Choroid plexus epithelial cell (primary cell): ENCODE results near the gene MZT1.

Source experiments
- DNase-seq: peaks from one replicate; pipeline ENCODE4 v3.0.0-alpha.2; 2010; ENCODE audit warnings: low read depth
- H3K4me3 ChIP-seq: 2 replicates; pipeline ENCODE4 v1.5.1; 2011; ENCODE audit warnings: low read depth, mild to moderate bottlenecking, control low read depth, low read length, moderate library complexity
- TF ChIP-seq, protein P1 (sequence below): conservative IDR thresholded peaks from 2 replicates; pipeline ENCODE4 v1.5.1; 2011; ENCODE audit warnings: low read depth, mild to moderate bottlenecking, control low read depth, inconsistent platforms, low read length, moderate library complexity

The MZT1 gene

DNA sequence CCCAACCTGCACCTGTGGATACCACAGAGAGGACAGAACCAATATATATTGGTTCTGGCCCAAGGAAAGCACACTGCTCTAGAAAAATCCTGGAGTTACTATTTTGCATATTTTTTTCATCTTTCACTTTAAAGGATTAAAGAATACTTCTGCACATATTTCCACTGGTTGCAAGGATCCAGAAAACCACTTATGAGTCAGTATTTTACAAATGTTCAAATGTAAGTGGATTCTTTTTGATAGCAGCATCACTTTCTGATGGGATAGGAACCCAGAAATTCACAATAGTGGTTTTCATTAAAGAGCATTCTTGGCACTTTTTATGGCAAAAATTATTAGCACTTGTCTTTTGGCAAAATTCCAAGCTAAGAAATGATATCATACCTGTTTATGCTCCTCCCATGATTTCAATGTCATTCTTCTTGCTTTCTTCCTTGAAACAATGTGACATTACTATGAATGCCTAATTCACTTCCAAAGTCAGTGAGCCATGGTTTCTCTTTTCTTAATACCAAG, 38.2 kb downstream of the MZT1 start:
- H3K4me3 ChIP-seq, result no peak overlapping the region
- no peak for DNase-seq
- TF ChIP-seq, protein P1, sequence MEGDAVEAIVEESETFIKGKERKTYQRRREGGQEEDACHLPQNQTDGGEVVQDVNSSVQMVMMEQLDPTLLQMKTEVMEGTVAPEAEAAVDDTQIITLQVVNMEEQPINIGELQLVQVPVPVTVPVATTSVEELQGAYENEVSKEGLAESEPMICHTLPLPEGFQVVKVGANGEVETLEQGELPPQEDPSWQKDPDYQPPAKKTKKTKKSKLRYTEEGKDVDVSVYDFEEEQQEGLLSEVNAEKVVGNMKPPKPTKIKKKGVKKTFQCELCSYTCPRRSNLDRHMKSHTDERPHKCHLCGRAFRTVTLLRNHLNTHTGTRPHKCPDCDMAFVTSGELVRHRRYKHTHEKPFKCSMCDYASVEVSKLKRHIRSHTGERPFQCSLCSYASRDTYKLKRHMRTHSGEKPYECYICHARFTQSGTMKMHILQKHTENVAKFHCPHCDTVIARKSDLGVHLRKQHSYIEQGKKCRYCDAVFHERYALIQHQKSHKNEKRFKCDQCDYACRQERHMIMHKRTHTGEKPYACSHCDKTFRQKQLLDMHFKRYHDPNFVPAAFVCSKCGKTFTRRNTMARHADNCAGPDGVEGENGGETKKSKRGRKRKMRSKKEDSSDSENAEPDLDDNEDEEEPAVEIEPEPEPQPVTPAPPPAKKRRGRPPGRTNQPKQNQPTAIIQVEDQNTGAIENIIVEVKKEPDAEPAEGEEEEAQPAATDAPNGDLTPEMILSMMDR, result no peak

DNA sequence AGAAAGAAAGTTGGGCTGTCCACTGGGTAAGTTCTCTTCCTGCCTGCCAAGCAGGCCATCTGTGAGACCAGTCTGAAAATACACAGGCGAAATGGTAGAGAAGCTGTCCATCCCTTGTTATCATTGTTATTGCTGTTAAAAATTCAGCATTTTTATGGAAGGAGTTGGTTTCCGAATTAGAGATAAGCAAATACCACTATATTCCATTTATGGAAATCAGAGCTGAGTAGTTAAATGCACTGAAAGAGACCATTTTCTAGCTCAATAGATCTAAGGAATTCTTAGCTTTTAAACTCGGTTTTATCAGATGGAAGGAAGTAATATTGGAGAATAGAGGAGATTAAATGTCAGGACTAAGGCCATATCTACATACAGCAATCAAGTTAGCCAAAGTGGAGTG, 40.7 kb downstream of the MZT1 start:
- TF ChIP-seq, protein P1, result no peak

DNA sequence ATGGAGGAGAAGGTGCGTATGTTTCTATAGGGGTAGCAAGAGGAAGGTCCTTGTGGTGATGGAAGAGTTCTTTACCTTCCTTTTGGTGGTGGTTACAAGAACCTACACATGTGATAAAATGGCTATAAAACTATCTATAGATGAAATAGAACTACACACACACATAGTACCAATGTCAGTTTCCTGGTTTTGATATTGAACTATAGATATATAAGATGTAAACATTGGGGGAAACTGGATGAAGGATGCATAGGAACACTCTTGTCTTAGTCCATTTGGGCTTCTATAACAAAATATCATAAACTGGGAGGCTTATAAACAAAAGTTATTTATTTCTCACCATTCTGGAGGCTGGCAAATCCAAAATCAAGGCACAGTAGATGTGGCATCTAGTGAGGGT, 47.1 kb downstream of the MZT1 start:
- DNase-seq, result no peak
- TF ChIP-seq, protein P1, result no peak
- no peak overlapping the region for H3K4me3 ChIP-seq

More for the DNA sequence above, 40.7 kb downstream of the MZT1 start:
- DNase-seq, result no peak
- no peak overlapping the region for H3K4me3 ChIP-seq

DNA sequence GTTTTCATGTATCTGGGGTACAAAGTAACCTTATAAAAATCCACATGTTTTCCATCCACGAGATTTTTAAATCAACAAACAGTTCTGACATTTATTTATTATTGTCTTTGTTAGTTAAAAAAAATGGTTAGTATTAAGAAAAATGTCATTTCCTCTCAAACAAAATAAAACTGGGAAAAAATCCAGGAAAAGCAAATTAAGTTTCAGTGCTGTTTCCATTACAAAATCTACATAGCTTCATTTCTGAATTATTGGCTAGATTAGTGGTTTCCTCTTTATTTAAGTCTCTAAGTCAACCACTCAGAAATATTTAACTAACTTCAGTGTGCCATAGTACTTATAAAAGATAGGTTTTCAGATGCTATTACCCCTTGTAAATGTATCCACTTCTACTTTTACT, 49.1 kb downstream of the MZT1 start:
- TF ChIP-seq, protein P1, result no peak
- no peak overlapping the region for H3K4me3 ChIP-seq
- no peak for DNase-seq

DNA sequence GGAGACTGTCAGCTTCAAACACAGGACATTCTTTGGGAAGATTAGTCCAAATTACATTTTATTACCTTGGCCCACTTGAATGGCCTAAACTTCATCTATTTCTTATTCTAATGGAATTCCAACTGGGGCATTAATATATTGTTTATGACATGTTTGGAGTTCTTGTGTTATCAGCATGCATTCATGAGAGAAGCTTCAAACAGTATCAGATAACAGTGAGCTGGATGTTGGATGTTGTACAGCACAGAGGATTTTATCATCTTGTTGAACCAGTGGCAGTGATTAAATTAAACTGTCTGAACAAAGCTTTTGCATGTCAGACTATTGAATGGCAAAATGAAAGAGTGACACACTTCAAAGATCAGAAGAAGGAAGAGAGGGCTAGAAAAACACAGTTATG, 50.0 kb downstream of the MZT1 start:
- TF ChIP-seq, protein P1, result no peak
- DNase-seq, result no peak
- H3K4me3 ChIP-seq, result no peak overlapping the region

DNA sequence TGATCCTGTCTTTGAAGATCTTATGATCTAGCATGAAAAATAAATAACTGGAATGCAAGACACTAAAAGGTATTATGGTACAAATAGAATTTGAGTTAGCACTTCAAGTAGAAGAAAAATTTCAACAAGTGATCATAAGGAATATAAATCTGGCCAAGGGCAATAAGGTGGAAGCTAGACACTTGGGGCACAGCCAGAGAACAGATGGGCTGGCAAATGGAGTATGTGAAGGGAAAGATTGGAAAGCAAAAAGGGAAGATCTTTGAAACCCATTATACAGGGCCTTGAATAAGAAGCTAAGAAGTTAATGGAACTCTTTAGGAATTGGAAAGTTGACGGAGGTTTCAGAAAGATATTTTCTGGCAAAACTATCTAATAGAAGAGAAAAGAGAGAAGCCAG, 61.0 kb downstream of the MZT1 start:
- no peak overlapping the region for H3K4me3 ChIP-seq
- no peak for DNase-seq
- TF ChIP-seq, protein P1, result no peak

DNA sequence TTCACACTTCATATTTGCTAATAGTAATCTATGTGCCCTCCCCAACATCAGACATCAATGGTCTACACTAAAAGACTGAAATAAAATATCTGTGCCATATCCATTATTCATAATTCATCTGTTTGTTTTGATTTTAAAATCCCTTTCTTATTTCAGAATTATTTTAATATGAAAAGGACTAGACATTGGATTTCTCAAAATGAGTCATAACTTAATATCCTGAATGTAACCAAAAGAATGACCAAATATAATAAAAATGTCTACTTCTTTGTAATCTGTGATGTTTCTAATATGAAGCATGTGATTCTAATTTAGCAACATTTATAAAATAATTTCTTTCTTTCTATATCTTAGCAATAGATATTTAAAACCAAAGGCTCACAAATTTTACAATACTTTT, 64.9 kb downstream of the MZT1 start:
- H3K4me3 ChIP-seq, result no peak overlapping the region
- DNase-seq, result no peak
- TF ChIP-seq, protein P1, result no peak
